ENCODE results near the gene NUP188. TPM values are rescaled to one million over a fixed set of nuclear protein-coding genes. Genes with fewer than 3 reads are reported as not detected.

NUP188 gene
- total and polyA plus RNA-seq, 2 experiments from 2014 or later, result 35.8 to 52.0 TPM

- Histone ChIP-seq H3K36me3 (peaks cover 24% of the 10 kb centered on the region), H3K27me3 (no peaks in the 10 kb centered on the region), H3K27ac (no peak overlapping the region), H3K9me3 (ENCODE audit: low read depth) (no peaks in the 10 kb centered on the region), H3K4me1 (ENCODE audit: low read depth) (peaks cover 15% of the 10 kb centered on the region), H3K4me3 (no peak overlapping the region)
- no peak for TF ChIP-seq CTCF (IDR thresholded peaks at IDR 0.05; ENCODE audit: low read depth, low read length)
- no peak for DNase-seq (ENCODE audit: low read depth in 1 of 2, low spot score in 1 of 2)
These were observed 62.2 kb downstream of the NUP188 start for GRCh38 chr9:129009584-129010141.

GRCh38 chr9:129010267-129010975 lies 62.9 kb downstream of the NUP188 start:
- no peak overlapping the region for H3K27ac ChIP-seq
- no peak for DNase-seq (ENCODE audit: low read depth in 1 of 2, low spot score in 1 of 2)
- no peaks in the 10 kb centered on the region for H3K27me3 ChIP-seq
- TF ChIP-seq CTCF (IDR thresholded peaks at IDR 0.05; ENCODE audit: low read depth, low read length), result no peak
- H3K4me1 ChIP-seq (ENCODE audit: low read depth), result peaks cover 15% of the 10 kb centered on the region
- H3K4me3 ChIP-seq, result no peak overlapping the region
- peaks cover 22% of the 10 kb centered on the region for H3K36me3 ChIP-seq
- H3K9me3 ChIP-seq (ENCODE audit: low read depth), result no peaks in the 10 kb centered on the region

GRCh38 chr9:129011170-129011569 lies 63.7 kb downstream of the NUP188 start:
- H3K27me3 ChIP-seq, result no peaks in the 10 kb centered on the region
- TF ChIP-seq CTCF (IDR thresholded peaks at IDR 0.05; ENCODE audit: low read depth, low read length), result no peak
- H3K27ac ChIP-seq, result no peak overlapping the region
- DNase-seq (ENCODE audit: low read depth in 1 of 2, low spot score in 1 of 2), result no peak
- H3K4me3 ChIP-seq, result no peak overlapping the region
- peaks cover 16% of the 10 kb centered on the region for H3K36me3 ChIP-seq
- peaks cover 15% of the 10 kb centered on the region for H3K4me1 ChIP-seq (ENCODE audit: low read depth)
- no peaks in the 10 kb centered on the region for H3K9me3 ChIP-seq (ENCODE audit: low read depth)

- no peaks in the 10 kb centered on the region for H3K27me3 ChIP-seq
- peaks cover 11% of the 10 kb centered on the region for H3K4me1 ChIP-seq (ENCODE audit: low read depth)
- no peak for TF ChIP-seq CTCF (IDR thresholded peaks at IDR 0.05; ENCODE audit: low read depth, low read length)
- no peak overlapping the region for H3K4me3 ChIP-seq
- no peaks in the 10 kb centered on the region for H3K9me3 ChIP-seq (ENCODE audit: low read depth)
- H3K27ac ChIP-seq, result no peak overlapping the region
- H3K36me3 ChIP-seq, result peaks cover 14% of the 10 kb centered on the region
- no peak for DNase-seq (ENCODE audit: low read depth in 1 of 2, low spot score in 1 of 2)
These were observed 64.3 kb downstream of the NUP188 start for GRCh38 chr9:129011761-129012181.

GRCh38 chr9:129012343-129012742 lies 64.8 kb downstream of the NUP188 start:
- Histone ChIP-seq H3K36me3 (peaks cover 14% of the 10 kb centered on the region), H3K4me3 (no peak overlapping the region), H3K4me1 (ENCODE audit: low read depth) (peaks cover 5% of the 10 kb centered on the region), H3K27me3 (no peaks in the 10 kb centered on the region), H3K27ac (no peak overlapping the region), H3K9me3 (ENCODE audit: low read depth) (no peaks in the 10 kb centered on the region)
- no peak for TF ChIP-seq CTCF (IDR thresholded peaks at IDR 0.05; ENCODE audit: low read depth, low read length)
- no peak for DNase-seq (ENCODE audit: low read depth in 1 of 2, low spot score in 1 of 2)

All from cardiac muscle cell (in vitro differentiated cells and primary cell).